Ishikawa (cell line): ENCODE measurements around the gene GSK3B.

ENCODE experiments used
- CEBPB ChIP-seq: IDR thresholded peaks from 2 replicates; pipeline ENCODE4 v1.6.1; 2012
- CREB1 ChIP-seq: IDR thresholded peaks from 2 replicates; pipeline ENCODE4 v1.6.1; 2012; ENCODE audit warnings: low read depth
- EGR1 ChIP-seq: IDR thresholded peaks from 2 replicates; pipeline ENCODE4 v1.6.1; 2012
- EP300 ChIP-seq: IDR thresholded peaks from 2 replicates; pipeline ENCODE4 v1.6.1; 2012; ENCODE audit warnings: borderline replicate concordance
- FOXM1 ChIP-seq: IDR thresholded peaks from 2 replicates; pipeline ENCODE4 v1.6.1; 2012; ENCODE audit warnings: low read depth, borderline replicate concordance
- RAD21 ChIP-seq: IDR thresholded peaks from 2 replicates; pipeline ENCODE4 v1.6.1; 2012; ENCODE audit warnings: low read depth
- TAF1 ChIP-seq: IDR thresholded peaks from 2 replicates; pipeline ENCODE4 v1.6.1; 2012; ENCODE audit warnings: low read depth, mild to moderate bottlenecking
- TCF12 ChIP-seq: IDR thresholded peaks from 2 replicates; pipeline ENCODE4 v1.6.1; 2012; ENCODE audit warnings: low read depth
- YY1 ChIP-seq: IDR thresholded peaks from 2 replicates; pipeline ENCODE4 v1.6.1; 2012; ENCODE audit warnings: low read depth

DNA sequence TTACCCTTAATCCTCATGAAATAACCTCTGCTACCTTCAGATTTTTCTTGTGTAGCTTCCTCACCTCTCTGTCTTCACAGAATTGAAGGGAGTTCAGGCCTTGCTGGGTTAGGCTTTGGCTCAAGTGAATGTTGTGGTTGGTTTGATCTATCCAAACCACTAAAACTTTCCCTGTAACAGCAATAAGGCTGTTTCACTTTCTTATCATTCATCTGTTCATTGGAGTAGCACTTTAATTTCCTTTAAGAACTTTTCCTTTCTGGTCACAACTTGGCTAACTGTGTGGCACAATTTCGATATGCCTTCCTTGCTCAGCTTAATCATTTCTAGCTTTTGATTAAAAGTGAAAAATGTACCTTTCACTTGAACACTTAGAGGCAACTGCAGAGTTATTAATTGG is 182.5 kb downstream of the GSK3B start:
- TF ChIP-seq RAD21 (no peak), YY1 (no peak), EP300 (no peak), TCF12 (no peak), CEBPB (no peak), FOXM1 (no peak), EGR1 (no peak), CREB1 (no peak), TAF1 (no peak)
